Neural cell (in vitro differentiated cells): Measurements from ENCODE around the gene MYO10.

Source experiments
- POLR2AphosphoS5 ChIP-seq: IDR thresholded peaks from 2 replicates; pipeline ENCODE4 v1.6.1; 2012
- TF ChIP-seq, protein P1 (sequence below): fragments of 450-650 bp; IDR thresholded peaks from 2 replicates; pipeline ENCODE4 v1.5.1; 2014; ENCODE audit warnings: antibody characterized with exemption, mild to moderate bottlenecking, moderate library complexity; ENCODE audit not compliant: poor library complexity, severe bottlenecking

DNA sequence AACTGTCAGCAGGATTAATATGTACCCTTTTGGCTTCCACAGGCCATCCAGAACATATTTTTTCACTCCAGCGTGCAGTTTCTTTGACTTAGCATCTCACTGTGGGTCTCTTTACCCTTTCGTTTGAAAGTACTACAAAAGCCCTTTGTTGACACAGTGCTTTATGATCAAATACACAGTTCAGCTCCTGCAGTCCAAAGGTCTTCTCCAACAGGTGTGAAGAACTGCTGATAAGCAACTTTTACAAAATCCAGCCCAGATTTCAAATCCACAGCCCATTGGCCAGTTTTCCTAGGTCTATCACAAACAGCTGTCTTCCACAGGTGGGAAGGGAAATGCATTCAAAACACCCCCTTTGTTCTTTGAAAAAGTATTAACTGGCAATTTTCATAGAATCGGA lies 54.8 kb downstream of the MYO10 start:
- TF ChIP-seq, protein P1, sequence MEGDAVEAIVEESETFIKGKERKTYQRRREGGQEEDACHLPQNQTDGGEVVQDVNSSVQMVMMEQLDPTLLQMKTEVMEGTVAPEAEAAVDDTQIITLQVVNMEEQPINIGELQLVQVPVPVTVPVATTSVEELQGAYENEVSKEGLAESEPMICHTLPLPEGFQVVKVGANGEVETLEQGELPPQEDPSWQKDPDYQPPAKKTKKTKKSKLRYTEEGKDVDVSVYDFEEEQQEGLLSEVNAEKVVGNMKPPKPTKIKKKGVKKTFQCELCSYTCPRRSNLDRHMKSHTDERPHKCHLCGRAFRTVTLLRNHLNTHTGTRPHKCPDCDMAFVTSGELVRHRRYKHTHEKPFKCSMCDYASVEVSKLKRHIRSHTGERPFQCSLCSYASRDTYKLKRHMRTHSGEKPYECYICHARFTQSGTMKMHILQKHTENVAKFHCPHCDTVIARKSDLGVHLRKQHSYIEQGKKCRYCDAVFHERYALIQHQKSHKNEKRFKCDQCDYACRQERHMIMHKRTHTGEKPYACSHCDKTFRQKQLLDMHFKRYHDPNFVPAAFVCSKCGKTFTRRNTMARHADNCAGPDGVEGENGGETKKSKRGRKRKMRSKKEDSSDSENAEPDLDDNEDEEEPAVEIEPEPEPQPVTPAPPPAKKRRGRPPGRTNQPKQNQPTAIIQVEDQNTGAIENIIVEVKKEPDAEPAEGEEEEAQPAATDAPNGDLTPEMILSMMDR = no peak
- no peak for TF ChIP-seq POLR2AphosphoS5
